ENCODE data around the gene LIPN. TPM values are rescaled to one million over a fixed set of nuclear protein-coding genes. Genes with fewer than 3 reads are reported as not detected.

Gene LIPN
- total and polyA plus RNA-seq, 2 experiments from 2014 or later: not detected

DNA sequence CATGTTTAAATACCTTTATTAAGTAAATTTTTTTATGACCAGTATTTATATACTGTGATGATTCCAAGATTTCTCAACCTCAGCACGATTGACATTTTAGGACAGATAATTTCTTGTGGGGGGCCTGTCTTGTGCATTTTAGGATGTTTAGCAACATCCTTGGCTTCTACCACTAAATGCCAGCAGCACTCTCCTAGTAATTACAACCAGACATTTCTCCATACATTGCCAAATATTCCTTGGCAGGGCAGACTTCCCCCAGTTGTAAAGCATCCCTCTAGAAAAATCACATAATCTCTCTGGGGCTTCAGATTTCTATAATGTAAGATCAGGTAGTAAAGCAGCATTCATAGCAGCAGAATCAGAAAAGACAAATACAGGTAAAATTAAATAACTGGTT lies 34.9 kb downstream of the LIPN start:
- no peak overlapping the region for H3K27ac ChIP-seq (ENCODE audit: low read depth)
- H3K79me2 ChIP-seq (replicated peaks; ENCODE audit: insufficient read depth): no peaks in the 10 kb centered on the region
- no peak for DNase-seq (ENCODE audit: low spot score)
- H3K36me3 ChIP-seq (ENCODE audit: insufficient read depth): no peaks in the 10 kb centered on the region
- no peaks in the 10 kb centered on the region for H3K4me1 ChIP-seq (ENCODE audit: insufficient read depth)
- no peaks in the 10 kb centered on the region for H3K9me2 ChIP-seq (ENCODE audit: insufficient read depth)
- H3F3A ChIP-seq (replicated peaks; ENCODE audit: low read depth): no peaks in the 10 kb centered on the region
- no peaks in the 10 kb centered on the region for H3K36me3 Mint-ChIP-seq (ENCODE audit: low read depth)
- TF ChIP-seq EZH2phosphoT487 (IDR thresholded peaks at IDR 0.05; ENCODE audit: unreplicated experiment): no peak
- H3K4me3 Mint-ChIP-seq: no peak overlapping the region
- no peak overlapping the region for H3K27ac Mint-ChIP-seq
- H3K27me3 Mint-ChIP-seq (ENCODE audit: insufficient read depth, low read depth, poor library complexity): peaks cover 2% of the 10 kb centered on the region
- no peaks in the 10 kb centered on the region; the same call in 1 of the 2 replicates for H3K27me3 ChIP-seq (ENCODE audit: insufficient read depth)
- H3K9me3 Mint-ChIP-seq: no peaks in the 10 kb centered on the region
- no peak for ATAC-seq
- H4K20me1 ChIP-seq (replicated peaks; ENCODE audit: insufficient read depth): no peaks in the 10 kb centered on the region
- H3K4me2 ChIP-seq: no peak overlapping the region
- no peak overlapping the region for H3K4me3 ChIP-seq
- no peaks in the 10 kb centered on the region for H3K4me1 Mint-ChIP-seq
- no peak overlapping the region for H2AFZ ChIP-seq

DNA sequence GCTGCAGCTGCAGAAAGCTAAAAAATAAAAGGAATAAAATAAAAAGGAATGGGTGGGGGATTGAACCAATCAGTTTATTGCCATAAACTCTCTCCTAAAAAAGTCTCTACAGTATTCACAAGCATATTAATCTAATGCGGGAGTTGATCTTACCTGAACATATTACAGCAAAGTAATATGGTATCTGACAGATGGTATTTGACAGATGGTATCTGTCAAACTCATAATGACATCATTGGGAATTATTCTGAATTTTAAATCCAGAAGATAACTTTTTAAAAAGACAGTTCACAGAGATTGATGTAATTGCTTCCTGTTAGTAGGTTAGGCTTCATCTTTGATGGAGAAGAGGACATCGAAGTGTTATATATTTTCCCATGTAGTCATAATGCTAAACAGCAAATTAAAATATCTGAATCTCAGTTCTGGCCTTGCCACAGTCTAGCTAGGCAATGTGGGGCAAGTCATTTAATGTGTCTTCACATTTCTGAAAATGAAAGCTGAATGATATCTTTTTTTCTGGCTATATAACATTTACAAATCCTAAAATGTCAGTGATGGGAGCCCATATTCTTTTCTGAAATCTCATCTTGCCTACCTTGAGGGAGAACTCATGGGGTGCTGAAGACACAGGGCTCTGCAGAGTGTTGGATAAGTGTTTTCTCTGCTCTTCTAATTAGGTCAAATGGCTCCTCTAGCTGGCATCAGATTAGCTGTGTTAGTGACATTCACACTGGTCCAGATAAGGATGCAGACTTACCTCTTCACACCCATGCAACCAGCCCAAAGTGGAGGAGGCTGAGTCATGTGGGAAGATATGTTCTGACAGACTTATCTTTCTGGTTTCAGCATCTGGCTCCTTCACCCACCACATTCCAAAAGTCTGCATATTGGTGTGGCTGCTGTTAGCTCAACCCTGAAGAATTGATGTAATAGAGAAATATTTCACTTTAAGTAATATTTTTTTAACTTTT lies 40.6 kb downstream of the LIPN start:
- Histone ChIP-seq H3K4me3 (no peak overlapping the region), H3K79me2 (replicated peaks; ENCODE audit: insufficient read depth) (no peaks in the 10 kb centered on the region), H3K27me3 (ENCODE audit: insufficient read depth) (no peaks in the 10 kb centered on the region; the same call in 1 of the 2 replicates), H3F3A (replicated peaks; ENCODE audit: low read depth) (no peaks in the 10 kb centered on the region), H4K20me1 (replicated peaks; ENCODE audit: insufficient read depth) (no peaks in the 10 kb centered on the region), H3K4me1 (ENCODE audit: insufficient read depth) (no peaks in the 10 kb centered on the region), H3K4me2 (no peak overlapping the region), H3K36me3 (ENCODE audit: insufficient read depth) (no peaks in the 10 kb centered on the region), H2AFZ (no peak overlapping the region), H3K9me2 (ENCODE audit: insufficient read depth) (no peaks in the 10 kb centered on the region), H3K27ac (ENCODE audit: low read depth) (no peak overlapping the region)
- H3K4me3 Mint-ChIP-seq: no peak overlapping the region
- ATAC-seq (no peak), DNase-seq (ENCODE audit: low spot score) (no peak)
- H3K36me3 Mint-ChIP-seq (ENCODE audit: low read depth): no peaks in the 10 kb centered on the region
- peaks cover 9% of the 10 kb centered on the region; the same call in 2 of the 3 replicates for H3K4me1 Mint-ChIP-seq
- H3K27me3 Mint-ChIP-seq (ENCODE audit: insufficient read depth, low read depth, poor library complexity): no peaks in the 10 kb centered on the region
- H3K27ac Mint-ChIP-seq: no peak overlapping the region
- no peaks in the 10 kb centered on the region for H3K9me3 Mint-ChIP-seq
- TF ChIP-seq, protein P1, sequence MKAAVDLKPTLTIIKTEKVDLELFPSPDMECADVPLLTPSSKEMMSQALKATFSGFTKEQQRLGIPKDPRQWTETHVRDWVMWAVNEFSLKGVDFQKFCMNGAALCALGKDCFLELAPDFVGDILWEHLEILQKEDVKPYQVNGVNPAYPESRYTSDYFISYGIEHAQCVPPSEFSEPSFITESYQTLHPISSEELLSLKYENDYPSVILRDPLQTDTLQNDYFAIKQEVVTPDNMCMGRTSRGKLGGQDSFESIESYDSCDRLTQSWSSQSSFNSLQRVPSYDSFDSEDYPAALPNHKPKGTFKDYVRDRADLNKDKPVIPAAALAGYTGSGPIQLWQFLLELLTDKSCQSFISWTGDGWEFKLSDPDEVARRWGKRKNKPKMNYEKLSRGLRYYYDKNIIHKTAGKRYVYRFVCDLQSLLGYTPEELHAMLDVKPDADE (IDR thresholded peaks at IDR 0.05): no peak
- TF ChIP-seq STAT1 (IDR thresholded peaks at IDR 0.05; ENCODE audit: unreplicated experiment): no peak
- no peak for TF ChIP-seq EZH2phosphoT487 (IDR thresholded peaks at IDR 0.05; ENCODE audit: unreplicated experiment)
- TF ChIP-seq JUNB (IDR thresholded peaks at IDR 0.05; ENCODE audit: unreplicated experiment): no peak
- no peak for TF ChIP-seq CREB1 (CRISPR knock-in tag; IDR thresholded peaks at IDR 0.05; ENCODE audit: low read depth)
- TF ChIP-seq, protein P2, sequence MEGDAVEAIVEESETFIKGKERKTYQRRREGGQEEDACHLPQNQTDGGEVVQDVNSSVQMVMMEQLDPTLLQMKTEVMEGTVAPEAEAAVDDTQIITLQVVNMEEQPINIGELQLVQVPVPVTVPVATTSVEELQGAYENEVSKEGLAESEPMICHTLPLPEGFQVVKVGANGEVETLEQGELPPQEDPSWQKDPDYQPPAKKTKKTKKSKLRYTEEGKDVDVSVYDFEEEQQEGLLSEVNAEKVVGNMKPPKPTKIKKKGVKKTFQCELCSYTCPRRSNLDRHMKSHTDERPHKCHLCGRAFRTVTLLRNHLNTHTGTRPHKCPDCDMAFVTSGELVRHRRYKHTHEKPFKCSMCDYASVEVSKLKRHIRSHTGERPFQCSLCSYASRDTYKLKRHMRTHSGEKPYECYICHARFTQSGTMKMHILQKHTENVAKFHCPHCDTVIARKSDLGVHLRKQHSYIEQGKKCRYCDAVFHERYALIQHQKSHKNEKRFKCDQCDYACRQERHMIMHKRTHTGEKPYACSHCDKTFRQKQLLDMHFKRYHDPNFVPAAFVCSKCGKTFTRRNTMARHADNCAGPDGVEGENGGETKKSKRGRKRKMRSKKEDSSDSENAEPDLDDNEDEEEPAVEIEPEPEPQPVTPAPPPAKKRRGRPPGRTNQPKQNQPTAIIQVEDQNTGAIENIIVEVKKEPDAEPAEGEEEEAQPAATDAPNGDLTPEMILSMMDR (conservative IDR thresholded peaks at IDR 0.05; ENCODE audit: low read depth in 2 of 2): no peak

Measured in GM23338 (cell line).